Body of pancreas (tissue), 4 donors: ENCODE results near the gene PGPEP1.

Experiments
- CTCF ChIP-seq, 7 experiments: fragments of 450-650 bp in 4 of 7; fragments of 200-600 bp in 3 of 7; sonication (generic) in 3 of 7; IDR thresholded peaks; one replicate each; pipeline ENCODE4 v1.5.1; 2016 to 2019; ENCODE audit warnings: antibody characterized with exemption in 7 of 7
- POLR2A ChIP-seq, 3 donors: fragments of 450-650 bp; IDR thresholded peaks; one replicate each; pipeline ENCODE4 v1.6.1; 2016; ENCODE audit warnings: antibody characterized with exemption in 3 of 3, mild to moderate bottlenecking in 2 of 3

GRCh38 chr19:18350490-18350889, 10.1 kb downstream of the PGPEP1 start:
- TF ChIP-seq POLR2A (IDR thresholded peaks at IDR 0.05) (no peak), CTCF (IDR thresholded peaks at IDR 0.05) (no peak)
